OCI-M2 (cell line): Measurements from ENCODE around the gene PRR14.
A peak's percentile ranks its signal among the peaks of the same experiment; 100 is the strongest.

ENCODE experiments used
- DNase-seq: peaks from one replicate; lab custom pipeline; 2025; ENCODE audit not compliant: unreplicated experiment; lab: John Stamatoyannopoulos, UW

Gene PRR14

GRCh38 chr16:30650369-30651123 is at the start of gene PRR14:
Gene PRR14 (plus strand): TSS chr16:30650960. CDS start chr16:30651646, 686 bp downstream.
- DNase-seq, result peak; percentile 74

GRCh38 chr16:30601966-30602365 is 48.8 kb upstream of the PRR14 start:
- no peak for DNase-seq

- DNase-seq, result no peak
These were observed 48.0 kb upstream of the PRR14 start for GRCh38 chr16:30602616-30603277.

GRCh38 chr16:30603945-30604315 is 46.8 kb upstream of the PRR14 start:
- no peak for DNase-seq

- no peak for DNase-seq
These were observed 46.3 kb upstream of the PRR14 start for GRCh38 chr16:30604316-30604947.

GRCh38 chr16:30605158-30605557 is 45.6 kb upstream of the PRR14 start:
- no peak for DNase-seq

- no peak for DNase-seq
These were observed 44.8 kb upstream of the PRR14 start for GRCh38 chr16:30606004-30606403.

- DNase-seq, result no peak
These were observed 41.5 kb upstream of the PRR14 start for GRCh38 chr16:30609002-30609925.

GRCh38 chr16:30609926-30610839 is 40.6 kb upstream of the PRR14 start, which contains the start of gene ZNF689:
Gene ZNF689 (minus strand): TSS chr16:30610389. CDS start chr16:30610041, 348 bp downstream.
- DNase-seq, result peak; percentile 74

GRCh38 chr16:30615358-30616091 is 35.2 kb upstream of the PRR14 start:
- no peak for DNase-seq

- DNase-seq, result no peak
These were observed 31.6 kb upstream of the PRR14 start for GRCh38 chr16:30619202-30619601.

- DNase-seq, result no peak
These were observed 31.1 kb upstream of the PRR14 start for GRCh38 chr16:30619638-30620037.

GRCh38 chr16:30620169-30620568 is 30.6 kb upstream of the PRR14 start:
- DNase-seq, result no peak

- DNase-seq, result no peak
These were observed 29.0 kb upstream of the PRR14 start for GRCh38 chr16:30621765-30622164.

GRCh38 chr16:30622455-30623032 is 28.2 kb upstream of the PRR14 start:
- no peak for DNase-seq

GRCh38 chr16:30623536-30624283 is 27.1 kb upstream of the PRR14 start:
- no peak for DNase-seq

GRCh38 chr16:30626236-30626635 is 24.5 kb upstream of the PRR14 start:
- DNase-seq, result no peak
